HUES64 (cell line): ENCODE measurements around the gene BRICD5. TPM values are rescaled to one million over a fixed set of nuclear protein-coding genes. Genes with fewer than 3 reads are reported as not detected.
"Not testable (repeated sequence)": the region's sequence is repeated elsewhere in the genome, so short reads cannot be mapped to it uniquely, and the experiment has no call there.

ENCODE experiments used
- H3K27ac ChIP-seq: 2 replicates; pipeline ENCODE4 v1.7.0; 2013; ENCODE audit warnings: low read depth, low read length, inconsistent platforms
- H3K27me3 ChIP-seq: 2 replicates; pipeline ENCODE4 v1.6.1; 2013; ENCODE audit warnings: mild to moderate bottlenecking, low read length; ENCODE audit not compliant: insufficient read depth
- H3K36me3 ChIP-seq: 2 replicates; pipeline ENCODE4 v1.6.1; 2013; ENCODE audit warnings: mild to moderate bottlenecking, low read length; ENCODE audit not compliant: insufficient read depth
- H3K4me1 ChIP-seq: 2 replicates; pipeline ENCODE4 v1.6.1; 2013; ENCODE audit warnings: mild to moderate bottlenecking, low read length, moderate library complexity; ENCODE audit not compliant: insufficient read depth
- H3K4me3 ChIP-seq: 2 replicates; pipeline ENCODE4 v1.5.1; 2013; ENCODE audit warnings: mild to moderate bottlenecking, low read length, moderate library complexity
- H3K9ac ChIP-seq: 2 replicates; pipeline ENCODE4 v1.6.1; 2013; ENCODE audit warnings: mild to moderate bottlenecking, low read depth, low read length
- H3K9me3 ChIP-seq: 2 replicates; pipeline ENCODE4 v1.6.1; 2013; ENCODE audit warnings: low read depth, low read length; ENCODE audit not compliant: insufficient read depth
- WGBS: fragments of 150-250, 120-280 bp; methylation state at CpG from one replicate; pipeline ENCODE4 v1.1.7; 2013; ENCODE audit warnings: missing lambda C conversion rate; 5-methylcytosine and 5-hydroxymethylcytosine counted together
- polyA plus RNA-seq, 2 experiments: library from polyadenylated mRNA; stranded (reverse); fragments of 50-300 nt; gene quantifications; one replicate each; pipeline ENCODE4 v1.2.3, GENCODE V29; 2013

BRICD5 gene
- polyA plus RNA-seq (2013, experiment 1 of 2), result 7.9 TPM
- polyA plus RNA-seq (2013, experiment 2 of 2), result 5.9 TPM

GRCh38 chr16:2210386-2211365, at the start of gene BRICD5:
BRICD5 (minus strand) TSS chr16:2210863; CDS start chr16:2210833, 30 bp downstream.
- no peaks in the 10 kb centered on the region for H3K27me3 ChIP-seq
- peaks cover 10% of the 10 kb centered on the region; the same call in 1 of the 2 replicates for H3K4me1 ChIP-seq
- WGBS, result 84% methylated on average over 24 of the region's 24 CpGs
- peaks cover 47% of the 10 kb centered on the region for H3K36me3 ChIP-seq
- no peak within 1 kb of the TSS for H3K27ac ChIP-seq
- no peak within 1 kb of the TSS for H3K9ac ChIP-seq
- H3K9me3 ChIP-seq, result no peaks in the 10 kb centered on the region
- H3K4me3 ChIP-seq, result no peak within 1 kb of the TSS

GRCh38 chr16:2260250-2260649, 49.6 kb upstream of the BRICD5 start:
- H3K4me1 ChIP-seq, result 0 out of 2 replicates have a peak, but pooled peaks cover 4% of the 10 kb centered on the region
- H3K27me3 ChIP-seq, result no peaks in the 10 kb centered on the region
- H3K9me3 ChIP-seq, result no peaks in the 10 kb centered on the region
- 95% methylated on average over 8 of the region's 8 CpGs for WGBS
- no peak overlapping the region for H3K4me3 ChIP-seq
- H3K36me3 ChIP-seq, result peaks cover 97% of the 10 kb centered on the region
- H3K9ac ChIP-seq, result no peak overlapping the region
- H3K27ac ChIP-seq, result no peak overlapping the region

- H3K9me3 ChIP-seq, H3K9ac ChIP-seq, H3K4me1 ChIP-seq, H3K27me3 ChIP-seq, H3K4me3 ChIP-seq, H3K27ac ChIP-seq: not testable (repeated sequence)
- peaks cover 99% of the 10 kb centered on the region for H3K36me3 ChIP-seq
- 96% methylated on average over 7 of the region's 7 CpGs for WGBS
Observed at GRCh38 chr16:2258530-2258929, 47.9 kb upstream of the BRICD5 start.

DNA sequence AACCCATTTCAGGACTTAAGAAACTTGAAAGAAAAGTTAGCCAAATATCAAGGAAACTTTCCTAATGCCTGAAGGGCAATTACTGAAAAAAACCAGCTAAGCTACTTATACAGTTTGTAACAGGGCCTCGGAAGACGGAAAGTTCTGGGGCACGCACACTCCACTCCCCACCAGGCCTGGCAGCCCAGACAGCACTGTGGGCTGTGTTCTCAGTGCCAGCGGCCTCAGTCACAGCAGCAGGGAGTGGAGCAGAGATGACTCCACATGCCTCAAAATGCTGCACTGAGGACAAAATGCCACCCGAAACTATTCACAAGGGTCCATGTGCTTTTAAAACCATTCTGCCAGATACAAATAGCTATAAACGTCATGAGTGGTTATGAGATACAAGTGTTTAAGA, 47.1 kb upstream of the BRICD5 start:
- Histone ChIP-seq H3K4me3 (no peak overlapping the region), H3K4me1 (no peaks in the 10 kb centered on the region), H3K9ac (no peak overlapping the region), H3K27me3 (no peaks in the 10 kb centered on the region), H3K9me3 (no peaks in the 10 kb centered on the region), H3K27ac (no peak overlapping the region), H3K36me3 (peaks cover 99% of the 10 kb centered on the region)
- 94% methylated on average over 5 of the region's 6 CpGs for WGBS

GRCh38 chr16:2256531-2257140, 46.0 kb upstream of the BRICD5 start:
- Histone ChIP-seq H3K27me3 (no peaks in the 10 kb centered on the region), H3K27ac (no peak overlapping the region), H3K36me3 (peaks cover 89% of the 10 kb centered on the region), H3K4me3 (no peak overlapping the region), H3K9me3 (no peaks in the 10 kb centered on the region), H3K9ac (no peak overlapping the region), H3K4me1 (peaks cover 7% of the 10 kb centered on the region; the same call in 1 of the 2 replicates)
- WGBS, result 97% methylated on average over 12 of the region's 12 CpGs

GRCh38 chr16:2253293-2253692, 42.6 kb upstream of the BRICD5 start:
- WGBS, result 97% methylated on average over 11 of the region's 11 CpGs
- Histone ChIP-seq H3K9me3 (no peaks in the 10 kb centered on the region), H3K9ac (no peak overlapping the region), H3K27ac (no peak overlapping the region), H3K27me3 (no peaks in the 10 kb centered on the region), H3K4me3 (no peak overlapping the region), H3K4me1 (peaks cover 7% of the 10 kb centered on the region; the same call in 1 of the 2 replicates), H3K36me3 (peaks cover 66% of the 10 kb centered on the region)

DNA sequence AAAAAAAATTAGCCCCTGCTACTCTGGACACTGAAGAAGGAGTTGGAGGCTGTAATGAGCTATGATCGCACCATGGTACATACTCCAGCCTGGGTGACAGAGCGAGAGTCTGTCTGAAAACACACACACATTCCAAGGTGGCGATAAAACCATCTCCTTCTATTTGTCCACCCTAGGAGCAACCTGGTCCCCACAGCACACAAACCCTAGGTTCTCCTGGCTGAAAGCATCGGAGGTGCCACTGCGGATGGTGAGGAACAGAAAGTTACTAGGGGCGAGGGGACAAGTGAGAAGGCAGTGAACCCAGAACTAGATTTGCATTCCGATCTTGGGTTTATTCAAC, 42.1 kb upstream of the BRICD5 start:
- no peaks in the 10 kb centered on the region for H3K9me3 ChIP-seq
- H3K27me3 ChIP-seq, result no peaks in the 10 kb centered on the region
- H3K27ac ChIP-seq, result no peak overlapping the region
- H3K36me3 ChIP-seq, result peaks cover 61% of the 10 kb centered on the region
- no peak overlapping the region for H3K4me3 ChIP-seq
- no peak overlapping the region for H3K9ac ChIP-seq
- 97% methylated on average over 7 of the region's 7 CpGs for WGBS
- H3K4me1 ChIP-seq, result peaks cover 7% of the 10 kb centered on the region; the same call in 1 of the 2 replicates

DNA sequence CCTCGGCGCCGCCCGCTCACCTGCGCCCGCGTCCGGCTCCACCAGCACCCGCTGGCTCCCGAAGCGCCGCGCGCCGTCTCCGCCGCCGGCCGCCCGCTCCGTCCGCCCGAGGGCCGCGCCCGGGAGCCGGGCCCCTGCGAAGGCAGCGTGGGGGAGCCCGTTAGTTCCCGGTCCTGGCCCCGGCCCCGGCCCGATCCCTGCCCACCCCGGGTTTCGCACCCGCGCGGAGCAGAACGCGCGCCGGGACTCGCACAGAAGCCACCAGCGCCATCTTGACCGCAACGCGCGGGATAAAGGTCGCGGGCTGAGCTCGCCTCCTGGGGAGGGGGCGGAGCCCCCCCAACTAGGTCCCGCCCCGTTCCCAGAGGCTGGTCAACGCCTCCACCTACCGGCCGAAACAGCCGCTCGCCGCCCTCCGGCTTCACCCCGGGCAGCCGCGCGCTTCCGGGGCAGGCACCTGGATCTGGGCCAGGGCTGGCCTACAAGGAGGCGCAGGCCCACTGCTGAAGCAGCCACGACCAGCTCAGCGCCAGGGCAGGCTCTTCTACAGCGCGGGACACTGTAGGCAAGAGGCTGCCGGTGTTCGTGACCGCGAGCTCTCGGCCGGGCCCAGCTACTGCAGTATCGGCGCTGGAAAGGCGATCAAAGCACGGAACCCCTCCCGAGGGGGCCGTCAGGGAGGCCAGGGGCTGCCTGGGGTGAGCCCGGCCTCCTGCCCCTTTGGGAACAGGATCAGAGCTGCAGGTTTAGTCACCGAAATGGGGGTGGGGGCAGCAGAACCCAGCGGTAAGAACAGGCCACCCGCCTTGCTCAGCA, 40.8 kb upstream of the BRICD5 start, which contains the start of gene ECI1:
Gene ECI1, minus strand, starts transcription at position 292 of the 816 bp plus-strand sequence. Its CDS starts 21 bp downstream, at position 271.
- Histone ChIP-seq H3K9ac (peak within 1 kb of the TSS; percentile 98), H3K27me3 (no peaks in the 10 kb centered on the region), H3K4me3 (peak within 1 kb of the TSS; percentile 96)

GRCh38 chr16:2250652-2251295, 40.1 kb upstream of the BRICD5 start:
- no peaks in the 10 kb centered on the region for H3K27me3 ChIP-seq
- H3K27ac ChIP-seq, result peak overlapping the region; percentile 97
- peak overlapping the region; percentile 96 for H3K4me3 ChIP-seq
- H3K36me3 ChIP-seq, result peaks cover 55% of the 10 kb centered on the region
- peak overlapping the region; percentile 98 for H3K9ac ChIP-seq
- H3K4me1 ChIP-seq, result peaks cover 7% of the 10 kb centered on the region; the same call in 1 of the 2 replicates
- no peaks in the 10 kb centered on the region for H3K9me3 ChIP-seq
- WGBS, result 6% methylated on average over 34 of the region's 35 CpGs

More for the DNA sequence above, 40.8 kb upstream of the BRICD5 start, which contains the start of gene ECI1:
- H3K27ac ChIP-seq, result peak within 1 kb of the TSS; percentile 97
- H3K9me3 ChIP-seq, result no peaks in the 10 kb centered on the region
- WGBS, result 3% methylated on average over 88 of the region's 88 CpGs
- peaks cover 7% of the 10 kb centered on the region; the same call in 1 of the 2 replicates for H3K4me1 ChIP-seq
- peaks cover 55% of the 10 kb centered on the region for H3K36me3 ChIP-seq

GRCh38 chr16:2246301-2246885, 35.7 kb upstream of the BRICD5 start:
- H3K4me1 ChIP-seq, result no peaks in the 10 kb centered on the region
- H3K9me3 ChIP-seq, result no peaks in the 10 kb centered on the region
- H3K27ac ChIP-seq, result no peak overlapping the region
- H3K27me3 ChIP-seq, result no peaks in the 10 kb centered on the region
- 96% methylated on average over 18 of the region's 18 CpGs for WGBS
- H3K4me3 ChIP-seq, result no peak overlapping the region
- peaks cover 57% of the 10 kb centered on the region for H3K36me3 ChIP-seq
- H3K9ac ChIP-seq, result no peak overlapping the region
